Activated T-cell treated with anti-CD3 and anti-CD28 coated beads, Interleukin-2, amount 50 U/mL, for 4 hours (primary cell): ENCODE data around the gene TMEM256. TPM values are rescaled to one million over a fixed set of nuclear protein-coding genes. Genes with fewer than 3 reads are reported as not detected.
A peak's percentile ranks its signal among the peaks of the same experiment; 100 is the strongest.
"Not testable (repeated sequence)": the region's sequence is repeated elsewhere in the genome, so short reads cannot be mapped to it uniquely, and the experiment has no call there.

Experiments
- ATAC-seq, 2 donors: fragments of 200-7000 bp; cut with Tn5 transposase; one replicate each; pipeline ENCODE4 v1.10.0; 2021
- DNase-seq: peaks from one replicate; pipeline ENCODE4 v3.0.0-alpha.2; 2020
- H3K27me3 Mint-ChIP-seq: one replicate; pipeline ENCODE4 v1.8.0; 2021; ENCODE audit warnings: low read depth, mixed read lengths
- H3K36me3 Mint-ChIP-seq: one replicate; pipeline ENCODE4 v1.8.0; 2022; ENCODE audit warnings: mixed read lengths; ENCODE audit not compliant: insufficient read depth
- H3K4me1 Mint-ChIP-seq: one replicate; pipeline ENCODE4 v1.8.0; 2021; ENCODE audit warnings: low read depth, mixed read lengths
- H3K4me3 Mint-ChIP-seq: one replicate; pipeline ENCODE4 v1.8.0; 2021; ENCODE audit warnings: mild to moderate bottlenecking, moderate library complexity, mixed read lengths
- H3K9me3 Mint-ChIP-seq: one replicate; pipeline ENCODE4 v1.8.0; 2021; ENCODE audit warnings: mixed read lengths
- total RNA-seq, 3 donors: library from RNA; stranded (reverse); gene quantifications; one replicate each; pipeline ENCODE4 v1.2.1, GENCODE V29; 2021

Gene TMEM256
- total RNA-seq, 3 donors from 2014 or later = 29.9 to 33.4 (median 32.0) TPM

GRCh38 chr17:7367918-7368598 is 35.8 kb downstream of the TMEM256 start:
- Mint-ChIP-seq H3K9me3 (no peaks in the 10 kb centered on the region), H3K4me1 (no peaks in the 10 kb centered on the region), H3K36me3 (no peaks in the 10 kb centered on the region), H3K4me3 (no peak overlapping the region), H3K27me3 (no peaks in the 10 kb centered on the region)
- DNase-seq (no peak), ATAC-seq (no peak)

- no peak overlapping the region for H3K4me3 Mint-ChIP-seq
- no peaks in the 10 kb centered on the region for H3K36me3 Mint-ChIP-seq
- H3K4me1 Mint-ChIP-seq = no peaks in the 10 kb centered on the region
- no peak for DNase-seq
- H3K27me3 Mint-ChIP-seq = peaks cover under 1% of the 10 kb centered on the region
- ATAC-seq = no peak
- H3K9me3 Mint-ChIP-seq = no peaks in the 10 kb centered on the region
These were observed 36.8 kb downstream of the TMEM256 start for GRCh38 chr17:7367083-7367482.

GRCh38 chr17:7365963-7366362 is 37.9 kb downstream of the TMEM256 start:
- H3K27me3 Mint-ChIP-seq, DNase-seq, H3K4me3 Mint-ChIP-seq, H3K4me1 Mint-ChIP-seq, H3K36me3 Mint-ChIP-seq, ATAC-seq, H3K9me3 Mint-ChIP-seq: not testable (repeated sequence)

GRCh38 chr17:7363311-7363710 is 40.6 kb downstream of the TMEM256 start:
- Mint-ChIP-seq H3K27me3 (peaks cover 6% of the 10 kb centered on the region), H3K36me3 (no peaks in the 10 kb centered on the region), H3K9me3 (no peaks in the 10 kb centered on the region), H3K4me3 (no peak overlapping the region), H3K4me1 (no peaks in the 10 kb centered on the region)
- ATAC-seq (no peak), DNase-seq (no peak)

GRCh38 chr17:7361906-7362305 is 42.0 kb downstream of the TMEM256 start:
- no peak for ATAC-seq
- Mint-ChIP-seq H3K4me3 (no peak overlapping the region), H3K36me3 (no peaks in the 10 kb centered on the region), H3K27me3 (peaks cover 6% of the 10 kb centered on the region), H3K9me3 (no peaks in the 10 kb centered on the region), H3K4me1 (no peaks in the 10 kb centered on the region)
- DNase-seq = no peak

- Mint-ChIP-seq H3K4me1 (peaks cover 14% of the 10 kb centered on the region), H3K4me3 (no peak overlapping the region), H3K9me3 (no peaks in the 10 kb centered on the region), H3K36me3 (no peaks in the 10 kb centered on the region), H3K27me3 (peaks cover 6% of the 10 kb centered on the region)
- no peak for DNase-seq
- ATAC-seq = no peak
These were observed 46.5 kb downstream of the TMEM256 start for GRCh38 chr17:7357381-7357780.

GRCh38 chr17:7356756-7357155 is 47.1 kb downstream of the TMEM256 start:
- no peaks in the 10 kb centered on the region for H3K36me3 Mint-ChIP-seq
- DNase-seq (no peak), ATAC-seq (no peak)
- no peak overlapping the region for H3K4me3 Mint-ChIP-seq
- H3K4me1 Mint-ChIP-seq = peaks cover 16% of the 10 kb centered on the region
- peaks cover 2% of the 10 kb centered on the region for H3K27me3 Mint-ChIP-seq
- H3K9me3 Mint-ChIP-seq = no peaks in the 10 kb centered on the region

- Mint-ChIP-seq H3K27me3 (no peaks in the 10 kb centered on the region), H3K4me3 (no peak overlapping the region), H3K36me3 (no peaks in the 10 kb centered on the region), H3K4me1 (peaks cover 19% of the 10 kb centered on the region), H3K9me3 (no peaks in the 10 kb centered on the region)
- ATAC-seq (peak; percentile 64 to 73), DNase-seq (peak; percentile 82)
These were observed 47.8 kb downstream of the TMEM256 start for GRCh38 chr17:7356072-7356549.

GRCh38 chr17:7355573-7355972 is 48.3 kb downstream of the TMEM256 start:
- Mint-ChIP-seq H3K9me3 (no peaks in the 10 kb centered on the region), H3K27me3 (no peaks in the 10 kb centered on the region), H3K4me1 (peaks cover 19% of the 10 kb centered on the region), H3K36me3 (no peaks in the 10 kb centered on the region), H3K4me3 (no peak overlapping the region)
- DNase-seq = no peak
- ATAC-seq = no peak

GRCh38 chr17:7355053-7355452 is 48.8 kb downstream of the TMEM256 start, which contains the start of gene TMEM95:
Gene TMEM95 (plus strand): TSS chr17:7355156. CDS start chr17:7355205, 49 bp downstream.
- Mint-ChIP-seq H3K36me3 (no peaks in the 10 kb centered on the region), H3K4me1 (peaks cover 19% of the 10 kb centered on the region), H3K27me3 (no peaks in the 10 kb centered on the region), H3K9me3 (no peaks in the 10 kb centered on the region), H3K4me3 (no peak within 1 kb of the TSS)
- DNase-seq (no peak), ATAC-seq (no peak)

- no peaks in the 10 kb centered on the region for H3K9me3 Mint-ChIP-seq
- no peaks in the 10 kb centered on the region for H3K27me3 Mint-ChIP-seq
- ATAC-seq (peak in 1 of 2 donors; percentile 6), DNase-seq (no peak)
- H3K36me3 Mint-ChIP-seq = peaks cover 3% of the 10 kb centered on the region
- peaks cover 24% of the 10 kb centered on the region for H3K4me1 Mint-ChIP-seq
- no peak overlapping the region for H3K4me3 Mint-ChIP-seq
These were observed 49.5 kb downstream of the TMEM256 start for GRCh38 chr17:7354262-7354843.

Other genes starting within 250 kb of the TMEM256 start
- gene ASGR1, start 224.7 kb downstream of the TMEM256 start, total RNA-seq = 1 to 10 TPM in 2 of 3 donors, under 1 TPM in 1; 0.63 to 1.3 (median 1.1) TPM
- 1 to 10 TPM; 4.2 to 6.5 (median 5.7) TPM for gene DLG4, start 184.3 kb downstream of the TMEM256 start, total RNA-seq
- gene ACADVL, start 184.2 kb downstream of the TMEM256 start, total RNA-seq = 100 to 1,000 TPM; 161 to 222 (median 174) TPM
- gene DVL2, start 169.6 kb downstream of the TMEM256 start, total RNA-seq = 10 to 100 TPM; 62.9 to 65.3 (median 63.2) TPM
- 10 to 100 TPM; 42.6 to 47.6 (median 43.0) TPM for gene PHF23, start 164.6 kb downstream of the TMEM256 start, total RNA-seq
- gene GABARAP, start 161.6 kb downstream of the TMEM256 start, total RNA-seq = 100 to 1,000 TPM; 114 to 136 (median 133) TPM
- gene CTDNEP1, start 152.4 kb downstream of the TMEM256 start, total RNA-seq = 100 to 1,000 TPM; 190 to 210 (median 196) TPM
- 100 to 1,000 TPM; 107 to 138 (median 117) TPM for gene ELP5, start 151.9 kb downstream of the TMEM256 start, total RNA-seq
- 1 to 10 TPM in 2 of 3 donors, under 1 TPM in 1; 0.65 to 1.8 (median 1.7) TPM for gene CLDN7, start 141.6 kb downstream of the TMEM256 start, total RNA-seq
- gene SLC2A4, start 122.4 kb downstream of the TMEM256 start, total RNA-seq = under 1 TPM; 0.16 to 0.58 (median 0.24) TPM
- under 1 TPM in 1 of 3 donors, not detected in 2; 0.18 TPM for gene YBX2, start 109.5 kb downstream of the TMEM256 start, total RNA-seq
- 1,000 to 10,000 TPM; 1,821 to 1,965 (median 1,822) TPM for gene EIF5A, start 96.5 kb downstream of the TMEM256 start, total RNA-seq
- gene GPS2, start 88.7 kb downstream of the TMEM256 start, total RNA-seq = 10 to 100 TPM; 80.6 to 92.8 (median 87.1) TPM
- gene NEURL4, start 74.8 kb downstream of the TMEM256 start, total RNA-seq = 10 to 100 TPM; 73.1 to 88.0 (median 82.4) TPM
- 100 to 1,000 TPM; 119 to 126 (median 123) TPM for gene ACAP1, start 67.6 kb downstream of the TMEM256 start, total RNA-seq
- 1 to 10 TPM; 1.6 to 2.3 (median 1.6) TPM for gene KCTD11, start 51.9 kb downstream of the TMEM256 start, total RNA-seq
- gene TMEM95, start 48.9 kb downstream of the TMEM256 start, total RNA-seq = not detected
- gene TNK1, start 23.0 kb downstream of the TMEM256 start, total RNA-seq = 1 to 10 TPM; 5.6 to 7.4 (median 6.0) TPM
- gene PLSCR3, start 9.6 kb downstream of the TMEM256 start, total RNA-seq = 10 to 100 TPM; 67.7 to 69.1 (median 68.9) TPM
- gene NLGN2, start 3.7 kb upstream of the TMEM256 start, total RNA-seq = 1 to 10 TPM; 4.9 to 6.4 (median 5.9) TPM
- not detected for gene SPEM1, start 16.2 kb upstream of the TMEM256 start, total RNA-seq
- gene SPEM2, start 21.5 kb upstream of the TMEM256 start, total RNA-seq = not detected
- gene SPEM3, start 24.8 kb upstream of the TMEM256 start, total RNA-seq = not detected
- 10 to 100 TPM; 11.8 to 13.9 (median 12.0) TPM for gene TMEM102, start 31.3 kb upstream of the TMEM256 start, total RNA-seq
- under 1 TPM; 0.19 to 0.32 (median 0.28) TPM for gene FGF11, start 35.4 kb upstream of the TMEM256 start, total RNA-seq
- gene CHRNB1, start 41.0 kb upstream of the TMEM256 start, total RNA-seq = 1 to 10 TPM; 3.9 to 4.6 (median 4.3) TPM
- gene ZBTB4, start 75.5 kb upstream of the TMEM256 start, total RNA-seq = 10 to 100 TPM; 16.0 to 18.0 (median 17.5) TPM
- gene SLC35G6, start 77.3 kb upstream of the TMEM256 start, total RNA-seq = not detected
- gene POLR2A, start 80.3 kb upstream of the TMEM256 start, total RNA-seq = 100 to 1,000 TPM; 184 to 188 (median 188) TPM
- gene TNFSF12, start 145.0 kb upstream of the TMEM256 start, total RNA-seq = 1 to 10 TPM; 4.6 to 6.5 (median 6.1) TPM
- gene TNFSF13, start 154.7 kb upstream of the TMEM256 start, total RNA-seq = 1 to 10 TPM in 2 of 3 donors, under 1 TPM in 1; 0.98 to 1.4 (median 1.3) TPM
- 100 to 1,000 TPM; 138 to 153 (median 146) TPM for gene SENP3, start 157.8 kb upstream of the TMEM256 start, total RNA-seq
- gene CD68, start 175.5 kb upstream of the TMEM256 start, total RNA-seq = 1 to 10 TPM; 4.8 to 5.3 (median 4.9) TPM
- gene MPDU1, start 179.8 kb upstream of the TMEM256 start, total RNA-seq = 100 to 1,000 TPM; 110 to 134 (median 114) TPM
- gene SOX15, start 186.0 kb upstream of the TMEM256 start, total RNA-seq = under 1 TPM; 0.20 to 0.38 (median 0.24) TPM
- gene FXR2, start 210.8 kb upstream of the TMEM256 start, total RNA-seq = 10 to 100 TPM; 53.7 to 57.6 (median 54.2) TPM
- 10 to 100 TPM; 14.9 to 18.1 (median 16.8) TPM for gene SAT2, start 223.7 kb upstream of the TMEM256 start, total RNA-seq
- gene SHBG, start 226.0 kb upstream of the TMEM256 start, total RNA-seq = not detected
- gene ATP1B2, start 246.8 kb upstream of the TMEM256 start, total RNA-seq = under 1 TPM; 0.10 to 0.24 (median 0.13) TPM